ENCODE results near the gene RTP2. TPM values are rescaled to one million over a fixed set of nuclear protein-coding genes. Genes with fewer than 3 reads are reported as not detected.

The RTP2 gene
- total and polyA plus RNA-seq, 2 donors (not counting 1 experiment from before 2014, with no cell fraction given): not detected

GRCh38 chr3:187705164-187705563 lies 2.8 kb upstream of the RTP2 start:
- no peaks in the 10 kb centered on the region for H3K27me3 Mint-ChIP-seq
- H3K9me3 Mint-ChIP-seq (ENCODE audit: insufficient read depth): no peaks in the 10 kb centered on the region
- no peak overlapping the region for H3K27ac ChIP-seq (ENCODE audit: low read length in 2 of 2)
- H2AFZ ChIP-seq (ENCODE audit: insufficient read depth, low read depth, low read length, poor library complexity, severe bottlenecking): no peak overlapping the region
- ATAC-seq (ENCODE audit: low read depth) (no peak), DNase-seq (no peak)
- H4K20me1 ChIP-seq (ENCODE audit: control insufficient read depth, insufficient read depth, low read length, poor library complexity, severe bottlenecking): no peaks in the 10 kb centered on the region
- H3K9ac ChIP-seq (ENCODE audit: low read length): no peak overlapping the region
- no peaks in the 10 kb centered on the region for H3K79me2 ChIP-seq (ENCODE audit: control insufficient read depth, insufficient read depth, low read length)
- H3K4me3 ChIP-seq (ENCODE audit: control extremely low read depth in 1 of 5, extremely low read depth in 1 of 5, insufficient read depth in 1 of 5, low read depth in 2 of 5, low read length in 4 of 5): no peak overlapping the region
- TF ChIP-seq EZH2 (IDR thresholded peaks at IDR 0.05; ENCODE audit: borderline replicate concordance, insufficient read depth, low read depth, low read length, poor library complexity, severe bottlenecking): no peak
- TF ChIP-seq, protein P1, sequence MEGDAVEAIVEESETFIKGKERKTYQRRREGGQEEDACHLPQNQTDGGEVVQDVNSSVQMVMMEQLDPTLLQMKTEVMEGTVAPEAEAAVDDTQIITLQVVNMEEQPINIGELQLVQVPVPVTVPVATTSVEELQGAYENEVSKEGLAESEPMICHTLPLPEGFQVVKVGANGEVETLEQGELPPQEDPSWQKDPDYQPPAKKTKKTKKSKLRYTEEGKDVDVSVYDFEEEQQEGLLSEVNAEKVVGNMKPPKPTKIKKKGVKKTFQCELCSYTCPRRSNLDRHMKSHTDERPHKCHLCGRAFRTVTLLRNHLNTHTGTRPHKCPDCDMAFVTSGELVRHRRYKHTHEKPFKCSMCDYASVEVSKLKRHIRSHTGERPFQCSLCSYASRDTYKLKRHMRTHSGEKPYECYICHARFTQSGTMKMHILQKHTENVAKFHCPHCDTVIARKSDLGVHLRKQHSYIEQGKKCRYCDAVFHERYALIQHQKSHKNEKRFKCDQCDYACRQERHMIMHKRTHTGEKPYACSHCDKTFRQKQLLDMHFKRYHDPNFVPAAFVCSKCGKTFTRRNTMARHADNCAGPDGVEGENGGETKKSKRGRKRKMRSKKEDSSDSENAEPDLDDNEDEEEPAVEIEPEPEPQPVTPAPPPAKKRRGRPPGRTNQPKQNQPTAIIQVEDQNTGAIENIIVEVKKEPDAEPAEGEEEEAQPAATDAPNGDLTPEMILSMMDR (IDR thresholded peaks at IDR 0.05): no peak
- intact Hi-C loops (cut with micrococcal nuclease): no loop called here
- H3K27me3 ChIP-seq (replicated peaks in 1 of 4; ENCODE audit: control extremely low read depth in 1 of 4, control insufficient read depth in 3 of 4, insufficient read depth in 4 of 4, low read length in 3 of 4): no peaks in the 10 kb centered on the region
- POLR2A ChIA-PET: no interaction called here
- no peak overlapping the region for H3K4me3 Mint-ChIP-seq
- H3K9me3 ChIP-seq (ENCODE audit: control extremely low read depth in 1 of 3, control insufficient read depth in 2 of 3, insufficient read depth in 1 of 3, low read length in 2 of 3): no peaks in the 10 kb centered on the region
- no peaks in the 10 kb centered on the region for H3K4me1 Mint-ChIP-seq
- H3K4me1 ChIP-seq (ENCODE audit: control insufficient read depth in 2 of 2, insufficient read depth in 2 of 2, low read length in 2 of 2): no peaks in the 10 kb centered on the region
- CTCF ChIA-PET: interaction anchor here (7.9 kb wide), 1 partner anchor 9 kb away, joined by 38 read pairs; no protein-coding TSS in a partner anchor
- no peak overlapping the region for H3K4me2 ChIP-seq (replicated peaks; ENCODE audit: low read depth, low read length, poor library complexity, severe bottlenecking)
- no peak overlapping the region for H3K27ac Mint-ChIP-seq
- H3K36me3 ChIP-seq (replicated peaks in 1 of 2; ENCODE audit: control extremely low read depth in 1 of 2, control insufficient read depth in 1 of 2, extremely low read depth in 1 of 2, insufficient read depth in 2 of 2, low read length in 1 of 2): no peaks in the 10 kb centered on the region

DNA sequence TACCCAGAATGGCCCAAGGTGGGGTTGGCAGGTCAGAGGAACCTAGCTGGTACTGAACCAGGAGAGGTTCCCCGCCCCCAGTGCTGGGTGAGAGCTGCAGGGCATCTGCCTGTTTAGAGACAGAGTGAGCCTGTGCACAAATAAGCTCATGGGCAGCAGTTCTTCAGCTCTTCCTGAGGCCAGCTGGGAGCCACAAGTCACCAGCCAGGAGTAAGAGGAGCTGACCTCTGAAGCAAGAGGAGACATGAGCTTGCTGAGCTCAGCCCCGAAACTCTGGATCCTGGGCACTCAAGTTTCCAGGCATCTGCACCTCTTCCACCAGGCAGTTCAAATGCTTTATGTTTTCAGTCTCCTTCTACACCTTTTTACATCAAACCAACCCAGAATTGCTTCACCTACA lies 2.1 kb downstream of the RTP2 start:
- Histone ChIP-seq H3K4me3 (ENCODE audit: control extremely low read depth in 1 of 5, extremely low read depth in 1 of 5, insufficient read depth in 1 of 5, low read depth in 2 of 5, low read length in 4 of 5) (no peak overlapping the region), H2AFZ (ENCODE audit: insufficient read depth, low read depth, low read length, poor library complexity, severe bottlenecking) (no peak overlapping the region), H3K36me3 (replicated peaks in 1 of 2; ENCODE audit: control extremely low read depth in 1 of 2, control insufficient read depth in 1 of 2, extremely low read depth in 1 of 2, insufficient read depth in 2 of 2, low read length in 1 of 2) (no peaks in the 10 kb centered on the region), H3K27ac (ENCODE audit: low read length in 2 of 2) (no peak overlapping the region), H3K79me2 (ENCODE audit: control insufficient read depth, insufficient read depth, low read length) (no peaks in the 10 kb centered on the region), H3K9ac (ENCODE audit: low read length) (no peak overlapping the region), H3K27me3 (replicated peaks in 1 of 4; ENCODE audit: control extremely low read depth in 1 of 4, control insufficient read depth in 3 of 4, insufficient read depth in 4 of 4, low read length in 3 of 4) (peaks cover 0 to 4% (median 0%) of the 10 kb centered on the region in 4 experiments), H3K9me3 (ENCODE audit: control extremely low read depth in 1 of 3, control insufficient read depth in 2 of 3, insufficient read depth in 1 of 3, low read length in 2 of 3) (no peaks in the 10 kb centered on the region), H3K4me2 (replicated peaks; ENCODE audit: low read depth, low read length, poor library complexity, severe bottlenecking) (no peak overlapping the region), H4K20me1 (ENCODE audit: control insufficient read depth, insufficient read depth, low read length, poor library complexity, severe bottlenecking) (no peaks in the 10 kb centered on the region), H3K4me1 (ENCODE audit: control insufficient read depth in 2 of 2, insufficient read depth in 2 of 2, low read length in 2 of 2) (no peaks in the 10 kb centered on the region)
- no peak for ATAC-seq (ENCODE audit: low read depth)
- peaks cover 13% of the 10 kb centered on the region for H3K27me3 Mint-ChIP-seq
- H3K4me3 Mint-ChIP-seq: no peak overlapping the region
- 90% methylated on average over 2 of the region's 2 CpGs for WGBS (ENCODE audit: insufficient coverage)
- DNase-seq: no peak
- no peak overlapping the region for H3K27ac Mint-ChIP-seq
- H3K9me3 Mint-ChIP-seq (ENCODE audit: insufficient read depth): no peaks in the 10 kb centered on the region
- ChIA-PET CTCF (interaction anchor here (7.9 kb wide), 1 partner anchor 14 kb away, joined by 38 read pairs; no protein-coding TSS in a partner anchor), POLR2A (no interaction called here)
- TF ChIP-seq, protein P1 (IDR thresholded peaks at IDR 0.05): no peak
- no peak for TF ChIP-seq EZH2 (IDR thresholded peaks at IDR 0.05; ENCODE audit: borderline replicate concordance, insufficient read depth, low read depth, low read length, poor library complexity, severe bottlenecking)
- no peaks in the 10 kb centered on the region for H3K4me1 Mint-ChIP-seq
- intact Hi-C loops (cut with micrococcal nuclease): no loop called here

All from B cell (primary cell).